NCI-H2227 (cell line): ENCODE results near the gene RPS3.
"Not testable (repeated sequence)": the region's sequence is repeated elsewhere in the genome, so short reads cannot be mapped to it uniquely, and the experiment has no call there.

Source experiments
- DNase-seq: peaks from one replicate; lab custom pipeline; 2025; ENCODE audit not compliant: unreplicated experiment; lab: John Stamatoyannopoulos, UW

Gene RPS3

DNA sequence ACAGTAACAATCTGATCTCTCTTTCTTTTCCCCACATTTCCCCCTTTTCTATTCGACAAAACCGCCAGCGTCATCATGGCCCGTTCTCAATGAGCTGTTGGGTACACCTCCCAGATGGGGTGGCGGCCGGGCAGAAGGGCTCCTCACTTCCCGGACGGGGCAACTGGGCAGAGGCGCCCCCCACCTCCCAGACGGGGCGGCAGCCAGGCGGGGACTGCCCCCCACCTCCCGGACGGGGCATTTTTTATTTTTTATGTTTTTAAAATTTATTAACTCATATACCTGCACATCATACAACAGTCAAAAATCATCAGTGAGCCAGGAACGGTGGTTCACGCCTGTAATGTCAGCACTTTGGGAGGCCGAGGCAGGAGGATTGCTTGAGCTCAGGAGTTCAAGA is 20.5 kb upstream of the RPS3 start:
- not testable (repeated sequence) for DNase-seq

DNA sequence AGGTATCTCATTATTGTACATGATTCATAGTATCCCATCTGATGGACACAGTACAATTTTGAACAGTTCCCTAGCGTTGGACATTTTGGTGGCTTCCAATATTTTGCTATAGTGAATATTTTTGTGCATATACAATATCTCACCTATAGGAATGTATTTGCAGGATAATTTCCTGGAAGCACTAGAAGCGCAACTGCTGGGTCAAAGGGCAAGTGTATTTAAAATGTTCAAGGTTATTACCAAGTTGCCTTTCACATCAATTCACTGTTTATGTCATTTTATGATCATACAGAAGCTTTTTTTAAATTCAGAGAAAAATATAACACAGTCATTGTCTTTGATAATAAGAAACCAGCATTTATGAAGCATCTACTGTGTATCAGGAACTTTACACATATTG is 19.1 kb upstream of the RPS3 start:
- DNase-seq: no peak

DNA sequence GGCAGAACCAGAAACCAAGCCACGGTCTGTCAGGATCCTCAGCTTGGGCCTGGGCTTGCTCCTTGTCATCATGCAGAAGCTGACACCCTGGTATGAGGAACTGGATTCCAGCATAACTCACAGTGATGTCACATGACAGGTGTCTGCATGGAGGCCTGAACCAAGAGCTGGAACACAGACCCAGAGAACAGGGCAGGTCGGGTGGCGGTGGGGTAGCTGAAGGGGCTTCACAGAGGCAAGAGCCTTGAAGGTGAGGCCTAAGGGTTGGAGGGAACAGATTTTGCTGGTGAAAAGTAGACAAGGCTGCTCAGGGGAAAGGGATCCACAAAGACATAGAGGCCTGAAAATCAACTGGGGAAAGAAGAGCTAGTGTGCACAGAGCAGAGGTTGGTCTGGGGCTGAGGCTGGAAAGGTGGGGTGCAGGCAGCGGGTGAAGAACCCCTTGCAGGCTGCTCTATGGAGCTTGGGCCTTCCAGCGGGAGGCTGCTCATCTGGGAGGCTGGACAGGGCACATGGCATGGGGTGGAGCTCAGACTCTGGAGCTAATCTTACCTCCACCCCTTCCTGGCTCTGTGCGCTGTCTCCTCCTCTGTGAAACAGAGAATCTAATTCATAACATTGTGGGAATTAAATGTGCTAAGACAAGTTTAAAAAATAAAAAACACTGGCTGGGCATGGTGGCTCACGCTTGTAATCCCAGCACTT is 18.4 kb upstream of the RPS3 start:
- no peak for DNase-seq

DNA sequence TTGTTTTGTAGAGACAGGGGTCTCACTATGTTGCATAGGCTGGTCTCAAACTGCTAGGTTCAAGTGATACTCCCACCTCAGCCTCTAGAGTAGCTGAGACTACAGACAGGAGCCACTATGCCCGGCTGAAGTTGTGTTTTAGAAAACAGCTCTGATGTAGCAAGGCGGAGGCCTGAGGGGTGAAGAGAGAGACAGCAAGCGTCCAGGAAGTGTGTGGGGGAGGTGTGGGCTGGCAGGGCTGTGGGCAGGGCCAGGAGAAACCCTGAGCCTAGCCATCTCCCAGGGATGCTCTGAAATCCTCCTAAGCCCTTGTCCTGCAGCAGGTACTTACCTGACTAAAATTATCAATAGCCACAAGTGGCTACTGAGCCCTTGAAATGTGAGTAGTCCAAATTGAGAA is 16.1 kb upstream of the RPS3 start:
- no peak for DNase-seq

DNA sequence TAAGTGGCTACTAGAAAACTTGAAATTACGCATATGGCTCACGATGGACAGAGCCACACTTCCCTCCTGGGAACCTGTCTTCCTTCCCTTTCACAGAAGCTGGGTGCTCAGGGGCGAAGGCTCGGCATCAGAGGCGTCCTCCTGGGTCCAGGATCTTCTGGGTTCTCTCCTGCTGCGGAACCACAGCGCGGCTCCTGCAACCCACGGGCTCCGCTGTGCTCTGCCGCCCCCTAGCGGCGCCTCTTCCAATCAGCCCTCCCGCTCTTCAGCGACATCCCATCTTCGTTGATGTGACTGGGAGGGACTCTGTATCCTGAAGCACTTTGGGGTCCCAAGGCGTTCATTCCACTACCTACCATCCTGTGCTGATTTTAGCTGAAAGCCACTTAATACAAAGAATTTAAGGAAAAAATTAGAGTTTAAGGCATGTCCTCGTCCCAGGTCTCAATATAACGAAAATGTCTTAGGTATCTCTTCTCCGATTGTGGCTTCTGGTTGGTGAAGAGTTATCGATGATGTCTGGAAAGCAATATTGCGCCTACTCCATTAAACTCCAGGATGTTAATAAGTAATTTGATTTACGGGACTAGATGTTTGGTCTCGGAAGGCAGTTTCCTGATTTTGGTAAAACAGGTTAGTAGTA is 14.8 kb upstream of the RPS3 start:
- DNase-seq: peak; percentile 84

DNA sequence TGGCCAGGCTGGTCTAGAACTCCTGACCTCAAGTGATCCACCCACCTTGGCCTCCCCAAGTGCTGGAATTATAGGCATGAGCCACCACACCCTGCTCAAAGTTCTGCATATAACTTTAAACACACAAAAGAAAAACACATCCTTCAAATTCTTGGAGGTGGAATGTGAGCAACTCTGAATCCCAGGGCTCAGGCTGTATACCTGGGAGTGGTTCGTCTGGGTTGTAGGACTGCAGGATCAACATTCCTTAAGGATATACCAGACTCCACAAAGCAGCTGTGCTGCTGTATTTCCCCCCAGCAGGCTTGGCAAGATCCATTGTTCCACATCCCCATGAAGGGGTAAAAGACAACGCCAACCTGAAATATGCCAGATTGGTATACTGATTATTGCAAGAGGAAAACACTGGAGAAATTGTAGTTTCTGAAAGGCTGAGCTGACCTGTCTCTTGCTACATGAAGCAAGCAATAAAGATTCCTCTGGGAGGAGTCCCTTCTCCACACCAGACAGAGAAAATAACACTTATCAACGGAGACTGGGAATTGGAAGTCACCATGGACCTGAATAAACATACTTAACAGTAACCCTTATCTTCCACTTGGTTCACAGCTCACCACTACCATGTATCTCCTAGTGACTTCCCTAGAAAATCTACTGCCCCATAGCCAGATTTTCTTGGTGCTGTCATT is 12.2 kb upstream of the RPS3 start:
- DNase-seq: no peak

DNA sequence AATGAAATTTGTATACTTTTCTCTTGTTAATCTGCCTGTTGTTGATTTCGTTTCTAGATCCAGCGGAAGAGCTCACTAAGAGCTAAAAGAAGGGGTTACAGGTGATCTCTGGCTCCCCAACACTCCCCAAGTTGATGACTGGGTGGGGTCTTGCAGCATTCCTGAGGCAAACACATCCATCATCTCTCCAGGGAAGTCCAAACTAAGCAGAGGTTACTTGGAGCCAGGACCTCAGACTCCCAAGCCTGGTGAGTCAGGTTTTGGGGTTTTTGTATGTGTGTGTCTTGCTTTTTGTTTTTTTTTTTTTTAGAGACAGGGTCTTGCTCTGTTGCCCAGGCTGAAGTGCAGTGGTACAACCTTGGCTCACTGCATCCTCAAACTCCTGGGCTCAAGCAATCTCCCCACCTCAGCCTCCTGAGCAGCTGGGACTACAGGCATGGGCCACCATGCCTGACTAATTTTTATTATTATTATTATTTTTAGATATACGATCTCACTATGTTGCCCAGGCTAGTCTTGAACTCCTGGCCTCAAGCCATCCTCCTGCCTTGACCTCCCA is 11.5 kb upstream of the RPS3 start:
- DNase-seq: no peak

DNA sequence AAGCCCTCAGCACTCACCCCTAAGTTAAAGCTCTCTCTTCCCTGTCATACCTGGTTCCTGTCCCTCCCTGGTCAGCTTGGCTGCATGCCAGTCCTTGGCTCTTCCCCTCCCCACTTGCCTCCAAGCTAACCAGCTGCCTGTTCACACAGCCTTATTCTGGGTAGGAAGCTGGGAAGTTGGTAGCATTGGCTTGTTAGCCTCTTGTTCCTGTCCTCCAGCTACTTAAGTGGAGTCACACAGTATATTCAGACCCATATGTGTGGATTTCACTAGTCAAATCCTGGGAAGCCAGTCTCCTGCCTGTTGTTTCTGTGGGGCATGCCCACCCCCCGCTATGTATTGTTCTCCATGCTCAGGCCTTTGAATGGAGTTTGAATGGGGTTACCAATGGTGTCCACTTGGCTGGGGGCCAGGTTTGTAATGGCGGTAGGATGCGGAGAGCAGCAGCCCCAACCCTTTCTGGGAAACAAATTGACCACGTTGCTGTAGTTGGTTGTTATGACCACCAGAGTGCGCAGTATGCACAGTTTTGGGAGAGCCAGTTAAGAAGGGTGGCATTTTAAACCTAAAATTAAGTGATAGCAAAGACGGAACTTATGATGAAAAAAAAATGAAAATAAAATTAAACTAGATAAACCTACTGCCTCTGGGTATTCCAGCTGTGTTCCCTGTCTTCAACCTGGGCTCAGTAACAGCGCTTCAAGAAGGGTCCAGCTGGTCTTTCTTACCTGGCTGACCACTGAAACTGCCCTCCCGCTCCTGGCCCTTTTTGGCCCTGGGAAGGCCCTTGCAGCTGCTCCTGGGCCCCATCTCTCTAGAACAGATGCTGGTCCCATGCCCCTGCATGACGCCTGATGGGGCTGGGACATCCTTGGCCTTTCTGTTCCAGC is 10.7 kb upstream of the RPS3 start:
- DNase-seq: peak; percentile 95

DNA sequence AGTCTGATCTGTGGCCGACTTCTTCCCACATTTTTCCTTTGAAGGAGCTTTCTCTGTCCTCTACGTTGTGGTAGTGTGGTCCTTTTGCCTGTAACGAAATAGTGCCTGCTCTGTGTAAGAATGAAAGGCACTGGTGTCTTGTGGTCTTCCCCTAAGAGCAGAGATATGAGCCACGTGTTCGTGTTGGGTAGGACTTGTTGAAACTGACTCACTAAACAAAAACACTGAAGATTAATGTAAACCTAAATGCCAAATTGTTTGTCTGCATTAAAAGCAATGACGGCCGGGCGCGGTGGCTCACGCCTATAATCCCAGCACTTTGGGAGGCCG is 10.1 kb upstream of the RPS3 start:
- no peak for DNase-seq

DNA sequence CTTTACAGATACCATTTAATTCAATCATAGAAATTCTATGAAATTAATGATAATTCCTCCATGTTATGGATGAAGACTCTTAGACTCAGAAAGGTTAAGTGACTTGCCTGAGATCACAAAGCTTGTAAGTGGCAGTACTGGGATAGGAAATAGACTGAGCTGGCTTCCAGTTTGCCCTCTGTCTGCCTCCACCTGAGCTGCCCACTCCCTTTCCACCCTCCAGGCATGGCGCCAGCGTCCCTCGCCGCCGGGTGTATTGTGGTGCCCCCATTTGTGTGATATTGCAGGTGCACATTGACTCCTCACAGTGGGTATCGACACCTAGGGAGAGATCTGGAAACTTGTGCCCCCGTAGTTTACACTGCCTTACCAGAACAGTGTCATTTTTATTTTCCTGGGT is 9.4 kb upstream of the RPS3 start:
- no peak for DNase-seq

DNA sequence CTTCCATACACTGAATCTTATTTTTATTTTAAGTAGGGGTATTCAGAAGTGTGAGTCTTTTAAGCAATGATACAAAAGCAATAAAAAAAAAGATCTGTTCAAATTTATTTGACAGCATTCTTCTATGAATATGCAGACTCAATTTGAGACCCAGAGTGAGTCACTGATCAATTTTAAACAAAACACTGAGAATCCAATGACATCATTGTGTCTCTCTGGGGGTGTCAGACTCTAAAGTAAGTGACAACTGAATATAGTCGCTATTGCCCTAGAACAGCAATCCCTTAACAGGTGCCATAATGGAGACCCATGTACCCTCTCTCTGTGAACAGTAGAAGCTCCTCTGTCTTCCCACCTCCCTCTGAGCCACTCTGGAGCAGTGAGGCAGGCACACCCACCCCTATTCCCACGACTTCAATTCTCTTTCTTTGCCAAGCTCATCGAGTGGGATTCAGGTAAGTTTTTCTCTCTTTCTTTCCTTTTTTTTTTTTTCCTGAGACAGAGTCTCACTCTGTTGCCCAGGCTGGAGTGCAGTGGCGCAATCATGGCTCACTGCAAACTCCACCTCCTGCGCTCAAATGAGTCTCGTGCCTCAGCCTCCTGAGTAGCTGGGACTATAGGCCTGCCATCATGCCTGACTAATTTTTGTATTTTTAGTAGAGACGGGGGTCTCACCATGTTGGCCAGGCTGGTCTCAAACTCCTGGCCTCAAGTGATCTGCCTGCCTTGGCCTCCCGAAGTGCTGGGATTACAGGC is 5.1 kb upstream of the RPS3 start:
- no peak for DNase-seq

DNA sequence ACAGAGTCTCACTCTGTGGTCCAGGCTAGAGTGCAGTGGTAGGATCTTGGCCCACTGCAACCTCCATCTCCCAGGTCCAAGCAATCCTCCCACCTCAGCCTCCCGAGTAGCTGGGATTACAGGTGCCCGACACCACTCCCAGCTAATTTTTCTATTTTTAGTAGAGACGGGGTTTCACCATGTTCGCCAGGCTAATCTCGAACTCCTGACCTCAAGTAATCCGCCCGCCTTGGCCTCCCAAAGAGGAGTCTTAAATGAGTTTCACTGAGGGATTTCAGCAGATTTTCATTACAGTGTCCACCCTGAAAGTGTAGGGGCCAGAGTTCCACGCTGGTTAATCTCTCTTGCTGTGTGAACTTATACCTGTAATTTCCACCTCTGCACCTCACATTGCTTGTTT is 412 bp upstream of the RPS3 start:
- no peak for DNase-seq

DNA sequence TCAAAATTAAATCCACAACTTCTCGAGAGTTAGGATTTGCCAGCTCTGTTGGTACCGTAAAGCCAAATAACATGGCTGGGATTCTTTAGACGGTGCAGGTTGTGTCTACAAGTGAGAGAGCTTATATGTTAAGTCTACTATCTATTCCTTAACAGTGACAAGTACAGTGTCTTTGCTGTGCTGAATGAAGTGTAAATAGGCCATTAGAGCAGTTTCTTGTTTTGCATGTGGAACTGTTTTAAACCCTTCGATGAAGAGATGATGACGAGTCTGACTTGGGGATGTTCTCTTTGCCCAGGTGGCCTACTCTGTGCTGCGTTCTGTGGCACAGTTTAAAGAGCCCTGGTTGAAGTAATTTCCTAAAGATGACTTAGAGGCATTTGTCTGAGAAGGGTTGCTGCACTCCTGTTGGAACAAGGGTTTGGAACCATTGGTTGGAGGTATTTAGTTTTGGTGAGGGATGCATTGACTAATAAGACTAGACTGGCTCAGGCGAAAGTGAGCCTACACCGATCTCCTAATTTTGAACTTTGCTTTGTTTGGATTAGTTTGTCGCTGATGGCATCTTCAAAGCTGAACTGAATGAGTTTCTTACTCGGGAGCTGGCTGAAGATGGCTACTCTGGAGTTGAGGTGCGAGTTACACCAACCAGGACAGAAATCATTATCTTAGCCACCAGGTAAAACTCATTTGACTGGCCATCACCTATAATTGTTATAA is 988 bp downstream of the RPS3 start:
- DNase-seq: no peak

DNA sequence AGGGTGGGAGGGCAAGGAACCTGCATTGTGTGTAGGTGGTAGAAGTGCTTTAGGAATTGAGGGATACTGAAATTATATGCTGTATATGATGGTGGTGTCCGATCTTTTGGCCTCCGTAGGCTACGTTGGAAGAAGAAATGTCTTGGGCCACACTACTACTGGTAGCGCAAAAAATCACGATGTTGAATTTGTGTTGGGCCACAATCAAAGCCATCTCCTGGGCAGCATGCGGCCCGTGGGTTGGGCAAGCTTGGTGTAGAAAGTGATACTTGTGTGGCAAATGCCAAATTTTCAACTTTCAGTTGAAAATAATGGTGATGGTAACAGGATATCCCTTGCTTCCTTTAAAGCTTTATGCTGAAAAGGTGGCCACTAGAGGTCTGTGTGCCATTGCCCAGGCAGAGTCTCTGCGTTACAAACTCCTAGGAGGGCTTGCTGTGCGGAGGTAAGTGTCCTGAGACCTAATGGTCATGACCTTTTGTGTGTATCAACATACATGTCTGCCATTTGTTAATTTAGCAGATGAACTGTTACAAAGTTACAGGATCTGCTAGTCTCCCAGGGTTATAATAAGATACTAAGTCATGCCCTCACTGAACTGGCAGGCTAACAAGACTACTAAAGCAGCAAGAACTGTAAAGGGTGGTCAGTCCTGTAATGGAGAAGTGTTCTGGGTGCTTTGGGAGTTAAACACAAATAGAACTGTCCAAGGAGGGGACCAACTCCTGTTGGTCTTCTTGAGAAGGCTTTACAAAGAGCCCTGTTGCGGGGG is 2.9 kb downstream of the RPS3 start:
- no peak for DNase-seq

DNA sequence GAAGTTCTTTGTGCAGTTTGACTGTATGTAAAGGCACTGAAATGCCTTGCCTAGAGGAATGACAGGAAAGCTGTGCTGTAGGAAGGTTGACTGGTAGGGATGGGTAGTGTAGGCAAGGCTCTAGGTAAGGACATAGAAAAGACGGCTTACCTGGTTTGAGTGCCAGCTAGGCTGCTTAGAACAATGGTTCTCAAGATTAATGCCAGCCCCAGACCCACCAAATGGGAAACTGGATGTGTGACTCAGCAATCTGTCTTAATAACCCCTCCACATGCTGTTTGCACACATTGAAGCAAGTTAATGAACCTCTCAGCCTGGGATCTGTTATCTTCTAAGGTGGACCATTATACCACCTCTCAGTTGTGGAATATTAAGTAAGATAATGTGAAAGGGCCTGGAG is 3.7 kb downstream of the RPS3 start:
- no peak for DNase-seq

DNA sequence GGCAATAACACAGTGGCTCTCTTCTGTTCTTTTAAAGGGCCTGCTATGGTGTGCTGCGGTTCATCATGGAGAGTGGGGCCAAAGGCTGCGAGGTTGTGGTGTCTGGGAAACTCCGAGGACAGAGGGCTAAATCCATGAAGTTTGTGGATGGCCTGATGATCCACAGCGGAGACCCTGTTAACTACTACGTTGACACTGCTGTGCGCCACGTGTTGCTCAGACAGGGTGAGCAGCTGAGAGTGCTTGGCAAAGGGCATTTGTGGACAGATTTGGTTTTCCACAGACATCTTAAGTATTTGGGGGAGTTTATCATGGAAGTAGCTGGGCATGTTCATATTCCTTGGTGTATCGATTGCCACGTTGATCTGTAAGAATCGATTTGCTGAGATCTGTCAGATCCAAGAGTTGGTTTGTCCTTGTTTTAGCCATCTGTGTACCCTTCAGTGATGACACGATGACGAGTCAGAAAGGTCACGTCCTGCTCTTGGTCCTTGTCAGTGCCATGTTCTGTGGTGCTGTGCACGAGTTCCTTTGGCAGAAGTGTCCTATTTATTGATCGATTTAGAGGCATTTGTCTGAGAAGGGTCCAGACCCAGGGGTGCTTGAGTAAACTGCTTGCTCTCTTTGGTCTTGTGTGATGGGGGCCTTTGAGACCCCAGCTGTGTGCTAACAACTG is 4.8 kb downstream of the RPS3 start:
- no peak for DNase-seq

DNA sequence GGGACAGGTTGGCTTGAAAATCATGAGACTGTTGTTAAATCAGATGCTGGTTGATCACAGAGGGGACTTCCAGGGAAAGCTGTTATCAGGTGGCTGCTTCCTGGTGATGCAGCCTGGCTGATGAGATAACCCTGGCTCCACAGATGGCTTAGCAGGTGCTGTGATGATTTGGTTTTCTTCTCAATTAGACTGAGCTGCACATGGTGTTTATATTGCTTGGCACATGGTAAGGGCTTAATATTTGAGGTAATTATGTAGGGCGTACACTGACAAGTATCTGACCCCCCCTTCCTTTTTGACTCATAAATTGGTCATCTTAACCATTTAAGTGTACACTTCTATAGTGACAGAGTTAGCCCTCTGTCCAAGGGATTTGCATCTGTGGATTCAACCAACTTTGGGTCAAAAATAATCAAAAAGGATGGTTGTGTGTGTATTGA is 7.0 kb downstream of the RPS3 start:
- DNase-seq: no peak

DNA sequence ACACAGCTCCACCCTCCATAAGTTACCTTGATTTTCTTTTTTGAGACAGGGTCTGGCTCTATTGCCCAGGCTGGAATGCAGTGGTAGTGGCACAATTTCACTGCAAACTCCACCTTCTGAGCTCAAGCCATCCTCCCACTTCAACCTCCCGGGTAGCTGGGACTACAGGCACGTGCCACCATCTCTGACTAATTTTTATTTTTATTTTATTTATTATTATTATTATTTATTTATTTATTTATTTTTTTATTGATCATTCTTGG is 9.6 kb downstream of the RPS3 start:
- DNase-seq: no peak

DNA sequence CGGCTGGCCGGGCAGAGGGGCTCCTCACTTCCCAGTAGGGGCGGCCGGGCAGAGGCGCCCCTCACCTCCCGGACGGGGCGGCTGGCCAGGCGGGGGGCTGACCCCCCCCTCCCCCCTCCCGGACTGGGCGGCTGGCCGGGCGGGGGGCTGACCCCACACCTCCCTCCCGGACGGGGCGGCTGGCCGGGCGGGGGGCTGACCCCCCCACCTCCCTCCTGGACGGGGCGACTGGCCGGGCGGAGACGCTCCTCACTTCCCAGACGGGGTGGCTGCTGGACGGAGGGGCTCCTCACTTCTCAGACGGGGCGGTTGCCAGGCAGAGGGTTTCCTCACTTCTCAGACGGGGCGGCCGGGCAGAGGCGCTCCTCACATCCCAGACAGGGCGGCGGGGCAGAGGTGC is 10.7 kb downstream of the RPS3 start:
- DNase-seq: not testable (repeated sequence)
